GM06990 (cell line): Measurements from ENCODE around the gene DDX1.

ENCODE experiments used
- DNase-seq: peaks from one replicate; pipeline ENCODE4 v3.0.0-alpha.2; 2011; ENCODE audit not compliant: insufficient read length; ENCODE audit errors: extremely low read depth
- H3K27me3 ChIP-seq: replicated peaks from 2 replicates; pipeline ENCODE4 v1.6.0; 2011; ENCODE audit warnings: low read length; ENCODE audit not compliant: control insufficient read depth, insufficient read depth
- H3K36me3 ChIP-seq: 2 replicates; pipeline ENCODE4 v1.5.1; 2011; ENCODE audit warnings: low read length; ENCODE audit not compliant: control insufficient read depth, insufficient read depth
- H3K4me3 ChIP-seq: replicated peaks from 2 replicates; pipeline ENCODE4 v1.5.1; 2011; ENCODE audit warnings: low read depth, mild to moderate bottlenecking, control low read depth, low read length
- TF ChIP-seq, protein P1 (sequence below): IDR thresholded peaks from 2 replicates; pipeline ENCODE4 v1.5.1; 2011; ENCODE audit warnings: low read length, control low read depth, mild to moderate bottlenecking, inconsistent platforms; ENCODE audit not compliant: insufficient read depth, poor library complexity, severe bottlenecking

Gene DDX1

DNA sequence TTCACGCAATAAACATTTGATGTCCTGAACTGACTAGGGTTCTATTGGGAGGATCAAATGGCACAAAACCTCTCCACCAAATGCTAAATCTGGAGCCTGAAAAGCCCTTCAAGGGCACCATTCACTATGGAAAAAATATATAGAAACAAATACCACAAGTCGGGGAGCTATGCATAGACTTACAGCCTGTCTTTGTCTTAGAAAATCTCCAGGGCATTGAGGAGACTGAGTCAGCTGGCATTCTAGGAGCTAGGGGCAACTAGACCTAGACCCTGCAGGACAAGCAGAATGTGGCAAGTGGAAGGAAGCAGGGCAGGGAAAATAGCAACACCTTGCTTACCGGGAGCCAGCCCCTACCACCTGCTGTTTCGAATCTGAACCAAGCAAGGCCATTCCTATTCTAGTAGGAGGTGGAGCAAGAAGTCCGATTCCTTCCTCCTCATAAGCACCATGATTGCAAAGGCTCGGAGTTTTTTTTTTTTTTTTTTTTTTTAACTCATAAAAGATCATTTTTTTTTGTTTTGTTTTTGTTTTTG, 77.8 kb downstream of the DDX1 start:
- TF ChIP-seq, protein P1, sequence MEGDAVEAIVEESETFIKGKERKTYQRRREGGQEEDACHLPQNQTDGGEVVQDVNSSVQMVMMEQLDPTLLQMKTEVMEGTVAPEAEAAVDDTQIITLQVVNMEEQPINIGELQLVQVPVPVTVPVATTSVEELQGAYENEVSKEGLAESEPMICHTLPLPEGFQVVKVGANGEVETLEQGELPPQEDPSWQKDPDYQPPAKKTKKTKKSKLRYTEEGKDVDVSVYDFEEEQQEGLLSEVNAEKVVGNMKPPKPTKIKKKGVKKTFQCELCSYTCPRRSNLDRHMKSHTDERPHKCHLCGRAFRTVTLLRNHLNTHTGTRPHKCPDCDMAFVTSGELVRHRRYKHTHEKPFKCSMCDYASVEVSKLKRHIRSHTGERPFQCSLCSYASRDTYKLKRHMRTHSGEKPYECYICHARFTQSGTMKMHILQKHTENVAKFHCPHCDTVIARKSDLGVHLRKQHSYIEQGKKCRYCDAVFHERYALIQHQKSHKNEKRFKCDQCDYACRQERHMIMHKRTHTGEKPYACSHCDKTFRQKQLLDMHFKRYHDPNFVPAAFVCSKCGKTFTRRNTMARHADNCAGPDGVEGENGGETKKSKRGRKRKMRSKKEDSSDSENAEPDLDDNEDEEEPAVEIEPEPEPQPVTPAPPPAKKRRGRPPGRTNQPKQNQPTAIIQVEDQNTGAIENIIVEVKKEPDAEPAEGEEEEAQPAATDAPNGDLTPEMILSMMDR, result no peak
- no peak for DNase-seq
- H3K4me3 ChIP-seq, result no peak overlapping the region
- no peaks in the 10 kb centered on the region for H3K36me3 ChIP-seq
- no peaks in the 10 kb centered on the region; the same call in 1 of the 2 replicates for H3K27me3 ChIP-seq

GRCh38 chr2:15670469-15670868, 78.8 kb downstream of the DDX1 start:
- H3K36me3 ChIP-seq, result no peaks in the 10 kb centered on the region
- H3K27me3 ChIP-seq, result no peaks in the 10 kb centered on the region; the same call in 1 of the 2 replicates
- H3K4me3 ChIP-seq, result no peak overlapping the region
- no peak for DNase-seq
- TF ChIP-seq, protein P1, result no peak

- Histone ChIP-seq H3K4me3 (no peak overlapping the region), H3K36me3 (no peaks in the 10 kb centered on the region), H3K27me3 (no peaks in the 10 kb centered on the region; the same call in 1 of the 2 replicates)
- no peak for DNase-seq
- TF ChIP-seq, protein P1, result no peak
Measured at GRCh38 chr2:15670981-15671380, 79.3 kb downstream of the DDX1 start.

- no peak for DNase-seq
- no peak overlapping the region for H3K4me3 ChIP-seq
- TF ChIP-seq, protein P1, result no peak
- H3K27me3 ChIP-seq, result no peaks in the 10 kb centered on the region; the same call in 1 of the 2 replicates
- H3K36me3 ChIP-seq, result no peaks in the 10 kb centered on the region
Measured at GRCh38 chr2:15671409-15671808, 79.7 kb downstream of the DDX1 start.

DNA sequence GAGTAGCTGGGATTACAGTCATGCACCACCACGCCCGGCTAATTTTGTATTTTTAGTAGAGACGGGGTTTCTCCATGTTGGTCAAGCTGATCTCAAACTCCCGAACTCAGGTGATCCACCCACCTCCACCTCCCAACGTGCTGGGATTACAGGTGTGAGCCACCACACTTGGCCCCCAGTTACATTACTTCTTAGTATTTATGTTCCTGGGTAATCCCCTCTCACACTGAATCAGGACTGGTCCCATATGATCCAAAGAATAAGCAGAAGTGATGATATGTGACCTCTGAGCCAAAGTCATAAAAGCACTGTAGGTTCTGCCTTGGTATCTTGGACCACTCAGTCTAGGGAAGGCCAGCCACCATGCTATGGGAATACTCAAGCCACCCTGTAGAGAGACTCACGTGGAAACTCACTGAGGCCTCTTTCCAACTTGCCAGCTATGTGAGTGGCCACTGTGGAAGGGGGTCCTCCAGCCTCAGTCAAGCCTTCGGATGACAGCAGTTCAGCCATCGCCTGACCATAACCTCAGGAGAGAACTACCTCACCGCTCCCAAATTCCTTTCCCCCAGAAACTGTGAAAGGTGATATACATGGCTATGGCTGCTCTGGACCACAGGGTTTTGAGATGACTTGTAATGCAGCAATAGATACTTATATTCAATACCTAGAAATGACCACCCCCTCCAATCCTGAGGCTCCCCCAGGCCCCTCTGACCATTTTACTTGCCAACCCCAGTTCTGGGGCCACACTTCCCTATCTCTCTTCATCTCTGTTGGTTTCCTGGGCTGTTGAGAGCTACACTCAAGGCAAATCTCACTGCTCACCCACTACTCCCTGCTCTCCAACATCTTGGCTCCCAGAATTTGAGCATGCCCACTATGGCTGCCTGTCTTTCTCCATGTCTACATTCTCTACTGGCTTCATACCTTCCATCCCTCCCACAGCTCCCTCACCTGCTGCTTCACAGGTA, 80.5 kb downstream of the DDX1 start:
- DNase-seq, result no peak
- H3K36me3 ChIP-seq, result no peaks in the 10 kb centered on the region
- no peaks in the 10 kb centered on the region; the same call in 1 of the 2 replicates for H3K27me3 ChIP-seq
- TF ChIP-seq, protein P1, result no peak
- no peak overlapping the region for H3K4me3 ChIP-seq
